ENCODE measurements around the gene RNPS1. TPM values are rescaled to one million over a fixed set of nuclear protein-coding genes. Genes with fewer than 3 reads are reported as not detected.

The RNPS1 gene
- total and polyA plus RNA-seq, 9 of the 15 experiments (the other 6 are each of a cell fraction or from before 2014, with no cell fraction given) = 44.9 to 338 (median 202) TPM

- WGBS (ENCODE audit: insufficient coverage, low coverage, missing lambda C conversion rate) = 85% methylated on average over 10 of the region's 15 CpGs
These were observed 28.9 kb downstream of the RNPS1 start for GRCh38 chr16:2238838-2239675.

More at GRCh38 chr16:2238838-2239675, 28.9 kb downstream of the RNPS1 start:
- ChIA-PET POLR2A (interaction anchor here (0.7 to 6.6 kb wide), 7 partner anchors 9 to 54 kb away, joined by 3 to 39 read pairs (median 3); partner anchors contain the start of gene ECI1), CTCF (ENCODE audit: low intra/inter-chr PET ratio) (no interaction called here)
- Histone ChIP-seq H3K9me3 (replicated peaks; ENCODE audit: control insufficient read depth, insufficient read depth, low read depth, low read length) (no peaks in the 10 kb centered on the region), H2AFZ (ENCODE audit: low read depth, low read length) (no peak overlapping the region), H3K27me3 (ENCODE audit: control insufficient read depth in 2 of 2, insufficient read depth in 2 of 2, low read length in 2 of 2) (no peaks in the 10 kb centered on the region), H3K4me2 (ENCODE audit: insufficient read depth, low read length) (no peak overlapping the region), H3K9me1 (ENCODE audit: control insufficient read depth, insufficient read depth, low read length) (no peaks in the 10 kb centered on the region), H4K20me1 (replicated peaks; ENCODE audit: control insufficient read depth, insufficient read depth, low read length) (no peaks in the 10 kb centered on the region), H3K4me1 (replicated peaks in 1 of 2; ENCODE audit: control insufficient read depth in 2 of 2, insufficient read depth in 2 of 2, low read length in 2 of 2) (peaks cover 0 to 53% of the 10 kb centered on the region in 2 experiments; a peak in 2 of 5 replicates), H3K79me2 (ENCODE audit: control insufficient read depth, insufficient read depth, low read length) (no peaks in the 10 kb centered on the region), H3K9ac (ENCODE audit: insufficient read depth in 1 of 2, low read depth in 2 of 2, low read length in 2 of 2) (peak overlapping the region in 1 of 2 experiments; percentile 52; a peak in 2 of 4 replicates), H3K4me3 (no peak overlapping the region), H3K36me3 (ENCODE audit: control insufficient read depth, insufficient read depth, low read length) (peaks cover 57% of the 10 kb centered on the region; the same call in 2 of the 3 replicates), H3K27ac (ENCODE audit: extremely low read depth, low read depth, low read length) (no peak overlapping the region)
- DNase-seq (ENCODE audit: extremely low read depth in 1 of 4, low spot score in 3 of 4) (no peak), ATAC-seq (peak; percentile 36), FAIRE-seq (no peak)
- intact Hi-C loops (cut with micrococcal nuclease) = no loop called here
- TF ChIP-seq POLR2AphosphoS2 (IDR thresholded peaks at IDR 0.05; ENCODE audit: low read length) (peak; percentile 60; the same call in 1 of the 2 replicates), POLR2A (conservative IDR thresholded peaks at IDR 0.05) (peak; percentile 8; the same call in 1 of the 2 replicates), ZNF431 (CRISPR knock-in tag; IDR thresholded peaks at IDR 0.05) (no peak), POLR2AphosphoS5 (IDR thresholded peaks at IDR 0.05; ENCODE audit: control insufficient read depth, insufficient read depth, low read depth, low read length) (peak; percentile 4; the same call in 1 of the 2 replicates), ZNF316 (IDR thresholded peaks at IDR 0.05) (no peak), RBFOX2 (IDR thresholded peaks at IDR 0.05; ENCODE audit: low read depth, low read length) (peak; percentile 19; the same call in 1 of the 2 replicates), KAT2B (IDR thresholded peaks at IDR 0.05; ENCODE audit: low read depth, low read length) (no peak)
- in situ Hi-C loops (cut with MboI) = no loop called here
- no TSS peak for BruUV-seq (replicated peaks)

Measured in K562 (cell line).